EH (cell line): Measurements from ENCODE around the gene SULT1C4.
"Not testable (repeated sequence)": the region's sequence is repeated elsewhere in the genome, so short reads cannot be mapped to it uniquely, and the experiment has no call there.

Experiments used
- DNase-seq: peaks from one replicate; pipeline ENCODE4 v3.0.0-alpha.2; 2015; ENCODE audit warnings: low read depth

The SULT1C4 gene

DNA sequence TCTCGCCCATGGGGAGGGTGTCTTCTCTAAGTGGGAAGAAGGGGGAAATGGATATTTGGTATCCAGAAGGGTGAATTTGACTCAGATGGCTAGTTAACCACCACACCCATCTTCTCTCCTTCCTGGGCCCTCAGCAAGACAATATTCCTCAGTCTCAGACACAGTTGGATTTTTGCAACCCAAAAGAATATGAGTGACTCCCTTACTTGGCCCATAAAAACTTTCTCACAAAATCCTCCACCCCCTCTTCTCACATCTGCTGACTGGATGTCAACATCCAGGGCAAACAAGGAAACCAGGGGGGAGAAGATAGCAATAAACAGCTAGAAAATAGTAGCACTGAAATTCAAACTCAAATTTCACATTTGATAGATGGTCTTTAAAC is 35.9 kb downstream of the SULT1C4 start:
- peak; percentile 43 for DNase-seq

DNA sequence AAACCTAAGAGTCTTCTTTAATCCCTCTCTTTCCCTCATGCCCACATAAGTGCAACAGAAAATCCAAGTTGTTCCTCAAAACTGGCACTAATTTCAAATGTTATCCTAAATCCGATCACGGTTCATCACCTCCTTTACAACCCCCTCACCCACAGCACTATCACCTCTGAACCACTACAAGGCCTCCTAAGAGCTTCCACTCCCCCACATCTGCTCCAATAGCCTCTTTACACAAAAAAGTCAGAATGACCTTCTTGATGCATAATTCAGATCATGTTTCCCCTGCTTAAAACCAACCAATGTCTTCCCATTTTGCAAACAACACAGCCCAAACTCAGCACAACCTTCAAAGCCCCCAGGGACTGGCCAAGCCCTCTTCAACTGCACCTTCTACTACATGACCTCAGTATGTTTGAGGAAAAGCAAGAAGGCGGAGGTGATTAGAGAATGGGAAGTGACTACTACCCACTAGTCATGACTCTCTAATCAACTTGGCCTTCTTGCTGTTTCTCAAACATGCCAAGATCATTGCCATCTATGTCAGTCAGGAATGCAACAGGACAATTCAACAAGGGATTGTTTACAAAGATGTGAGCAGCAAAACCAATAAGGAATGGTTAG is 36.6 kb downstream of the SULT1C4 start:
- DNase-seq, result no peak

DNA sequence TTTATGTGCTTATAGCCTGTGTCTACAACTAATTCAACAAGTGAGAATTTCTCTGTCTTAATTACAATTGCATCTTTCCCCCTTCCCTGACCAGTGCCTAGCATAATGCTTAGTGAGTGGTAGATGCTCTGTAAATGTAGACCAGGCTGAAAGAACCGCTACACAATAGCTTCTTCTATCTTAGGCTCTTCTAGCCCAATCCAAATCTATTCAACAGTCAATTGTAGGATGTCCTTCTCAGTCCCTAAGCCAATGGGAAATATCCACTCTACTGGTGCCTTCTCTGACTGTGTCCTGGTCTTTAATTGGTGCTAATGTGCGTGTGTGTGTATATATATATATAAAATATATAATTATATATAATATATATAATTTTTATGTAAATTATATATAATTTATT is 37.2 kb downstream of the SULT1C4 start:
- no peak for DNase-seq

DNA sequence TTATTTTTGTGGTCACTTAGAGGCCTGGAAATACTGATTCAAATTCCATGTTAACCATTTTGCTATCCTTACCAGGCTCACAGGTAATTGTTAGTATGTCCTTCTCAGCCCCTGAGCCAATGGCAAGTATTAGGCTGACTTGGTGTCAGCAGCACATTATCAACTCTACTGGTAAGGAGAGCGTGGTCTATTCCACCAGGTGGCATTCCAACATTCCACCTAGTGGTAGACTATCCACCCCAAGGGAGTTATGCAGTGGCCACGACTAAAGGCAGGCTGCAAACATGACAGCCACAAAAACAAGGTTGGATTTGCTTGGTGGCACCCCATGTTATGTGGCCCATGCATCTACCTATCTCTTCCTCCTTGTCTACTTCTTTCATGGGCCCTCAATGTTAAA is 39.5 kb downstream of the SULT1C4 start:
- no peak for DNase-seq

DNA sequence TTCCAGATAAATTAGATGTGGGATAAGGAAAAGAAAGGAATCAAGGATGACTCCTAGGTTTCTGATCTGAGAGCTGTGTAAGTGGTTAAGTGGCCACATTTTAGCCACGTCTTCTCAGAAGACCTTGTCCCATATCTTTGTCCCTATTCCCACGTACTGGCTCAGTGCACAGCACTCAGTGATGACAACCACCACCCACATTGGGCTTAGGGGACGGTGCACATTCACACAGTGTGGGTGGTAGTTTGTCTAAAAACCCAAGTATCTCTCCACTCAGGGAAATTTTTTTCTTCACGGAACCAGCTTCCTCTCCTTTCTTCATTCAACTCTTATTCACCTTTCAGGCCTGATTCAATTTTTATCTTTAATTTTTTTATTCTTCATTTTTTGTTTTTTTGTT is 40.7 kb downstream of the SULT1C4 start:
- DNase-seq, result no peak

DNA sequence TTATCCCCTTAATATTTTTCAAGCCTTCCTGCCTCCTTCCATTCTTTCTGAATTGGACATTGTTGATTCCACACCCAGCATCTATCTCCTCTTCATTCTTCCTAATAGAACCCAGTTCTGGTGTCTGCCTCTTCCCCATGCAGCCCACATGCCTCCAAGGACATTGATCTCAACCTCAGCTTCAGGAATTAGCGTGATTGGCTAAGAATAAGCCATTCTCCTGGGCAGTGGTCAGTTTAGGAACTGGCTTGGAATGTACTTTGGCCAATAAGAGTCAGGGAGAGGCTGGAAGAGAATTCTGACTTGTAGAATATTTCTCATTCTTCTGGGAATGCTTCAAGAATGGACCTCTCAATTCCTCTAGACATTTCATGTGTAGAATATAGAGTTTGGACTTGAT is 45.3 kb downstream of the SULT1C4 start:
- peak; percentile 19 for DNase-seq

DNA sequence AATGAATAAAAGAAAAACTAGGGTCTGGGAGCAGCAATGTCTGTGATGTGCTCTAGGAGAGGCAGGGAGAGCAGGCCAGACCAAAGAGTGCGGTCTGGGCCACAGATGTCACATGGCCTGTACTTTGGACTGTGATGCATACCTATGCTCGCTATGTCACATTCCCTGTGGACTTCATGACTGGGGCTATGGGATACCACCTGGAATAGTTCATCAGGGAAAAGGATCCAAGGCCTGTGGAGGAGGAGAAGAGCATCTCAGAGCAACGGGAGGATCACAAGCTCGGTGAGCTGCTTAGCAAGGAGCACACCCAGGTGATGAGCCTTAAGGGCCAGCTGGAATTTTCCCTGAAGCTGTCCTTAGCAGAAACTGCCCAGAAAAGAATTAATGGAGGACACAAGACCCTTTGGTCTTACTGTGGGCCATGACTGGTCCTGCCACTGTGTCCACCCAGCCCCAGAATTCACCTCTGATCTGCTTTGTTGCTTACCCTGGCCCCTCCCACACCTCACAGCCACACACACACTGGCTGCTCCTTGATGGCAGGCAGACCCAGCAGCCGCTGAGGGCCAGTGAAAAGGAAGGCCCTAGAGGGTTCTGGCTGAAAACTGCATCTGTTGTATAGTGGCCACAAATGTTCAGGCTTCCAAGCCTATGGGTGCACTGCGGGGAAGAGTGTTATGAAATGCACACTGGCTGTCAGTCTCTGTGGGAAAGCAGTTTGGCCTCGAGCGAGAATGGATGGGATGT is 45.9 kb downstream of the SULT1C4 start:
- no peak for DNase-seq

DNA sequence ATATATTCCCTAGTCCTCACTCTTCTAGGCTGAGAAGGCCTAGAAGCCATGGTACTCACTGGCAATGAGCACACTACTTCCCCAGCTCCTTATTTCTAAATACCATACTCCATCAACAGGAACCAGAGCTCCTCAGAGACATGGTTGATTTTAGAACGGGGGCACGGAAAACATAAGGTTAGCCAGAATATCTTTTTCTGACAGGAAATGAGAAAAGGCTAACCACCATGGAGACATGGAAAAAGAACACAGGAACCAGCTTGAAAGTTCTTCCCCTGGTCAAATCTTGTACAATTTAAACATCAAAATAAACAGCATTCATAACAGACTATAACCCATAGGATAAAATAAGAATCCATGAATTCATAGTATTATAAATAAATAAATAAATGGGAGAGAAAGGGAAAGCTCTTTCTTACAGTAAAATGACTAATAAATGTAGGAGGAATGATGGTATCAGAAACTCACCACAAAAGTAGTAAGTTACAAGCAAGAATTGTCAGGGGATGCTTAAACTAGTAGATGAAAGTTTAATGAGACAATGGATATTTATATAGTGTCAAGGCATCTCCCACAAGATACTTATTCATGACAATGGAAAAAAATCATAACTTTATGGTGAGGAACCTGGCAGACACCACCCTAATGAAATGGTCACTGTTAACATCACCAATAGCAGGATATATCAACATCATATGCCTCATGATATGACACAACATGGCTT is 50.7 kb downstream of the SULT1C4 start:
- peak; percentile 20 for DNase-seq

DNA sequence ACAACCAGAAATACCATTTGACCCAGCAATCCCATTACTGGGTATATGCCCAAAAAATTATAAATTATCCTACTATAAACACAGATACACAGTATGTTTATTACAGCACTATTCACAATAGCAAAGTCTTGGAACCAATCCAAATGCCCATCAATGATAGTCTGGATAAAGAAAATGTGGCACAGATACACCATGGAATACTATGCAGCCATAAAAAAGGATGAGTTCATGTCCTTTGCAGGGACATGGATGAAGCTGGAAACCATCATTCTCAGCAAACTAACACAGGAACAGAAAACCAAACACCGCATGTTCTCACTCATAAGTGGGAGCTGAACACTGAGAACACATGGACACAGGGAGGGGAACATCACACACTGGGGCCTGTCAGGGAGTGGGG is 57.8 kb downstream of the SULT1C4 start:
- DNase-seq, result not testable (repeated sequence)

DNA sequence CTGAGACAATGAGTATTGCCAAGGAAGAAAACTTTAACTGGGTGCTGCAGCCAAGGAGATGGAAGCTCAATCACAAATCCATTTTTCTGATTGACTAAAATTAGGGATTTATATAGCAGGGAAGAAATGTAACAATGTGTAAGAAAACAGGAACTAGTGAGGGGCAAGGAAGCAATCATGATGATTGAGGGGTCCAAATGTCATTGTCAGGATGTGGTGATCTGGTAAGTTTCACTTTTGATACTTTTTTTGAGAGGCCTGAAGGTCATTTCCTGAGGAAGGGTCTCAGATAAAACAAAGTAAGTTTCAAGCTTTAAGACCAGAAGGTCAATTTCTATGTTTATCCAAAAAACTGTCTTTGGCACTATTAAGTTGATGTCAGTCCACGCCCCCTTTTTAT is 59.2 kb downstream of the SULT1C4 start:
- no peak for DNase-seq
